PC-3 (cell line): Measurements from ENCODE around the gene FRMPD1.

Experiments used
- EZH2 ChIP-seq: fragments of 300-600 bp; sonication (generic); IDR thresholded peaks from one replicate; pipeline ENCODE4 v1.6.1; 2017; ENCODE audit warnings: antibody characterized with exemption, mild to moderate bottlenecking, low read length; ENCODE audit not compliant: unreplicated experiment
- EZH2phosphoT487 ChIP-seq: fragments of 300-600 bp; sonication (generic); IDR thresholded peaks from 2 replicates; pipeline ENCODE4 v1.6.1; 2018; ENCODE audit warnings: mild to moderate bottlenecking, antibody characterized with exemption, low read length, borderline replicate concordance
- TF ChIP-seq, protein P1 (sequence below): fragments of 300-600 bp; sonication (generic); conservative IDR thresholded peaks from 2 replicates; pipeline ENCODE4 v1.5.1; 2017; ENCODE audit warnings: antibody characterized with exemption, low read depth, mild to moderate bottlenecking, low read length

- TF ChIP-seq, protein P1, sequence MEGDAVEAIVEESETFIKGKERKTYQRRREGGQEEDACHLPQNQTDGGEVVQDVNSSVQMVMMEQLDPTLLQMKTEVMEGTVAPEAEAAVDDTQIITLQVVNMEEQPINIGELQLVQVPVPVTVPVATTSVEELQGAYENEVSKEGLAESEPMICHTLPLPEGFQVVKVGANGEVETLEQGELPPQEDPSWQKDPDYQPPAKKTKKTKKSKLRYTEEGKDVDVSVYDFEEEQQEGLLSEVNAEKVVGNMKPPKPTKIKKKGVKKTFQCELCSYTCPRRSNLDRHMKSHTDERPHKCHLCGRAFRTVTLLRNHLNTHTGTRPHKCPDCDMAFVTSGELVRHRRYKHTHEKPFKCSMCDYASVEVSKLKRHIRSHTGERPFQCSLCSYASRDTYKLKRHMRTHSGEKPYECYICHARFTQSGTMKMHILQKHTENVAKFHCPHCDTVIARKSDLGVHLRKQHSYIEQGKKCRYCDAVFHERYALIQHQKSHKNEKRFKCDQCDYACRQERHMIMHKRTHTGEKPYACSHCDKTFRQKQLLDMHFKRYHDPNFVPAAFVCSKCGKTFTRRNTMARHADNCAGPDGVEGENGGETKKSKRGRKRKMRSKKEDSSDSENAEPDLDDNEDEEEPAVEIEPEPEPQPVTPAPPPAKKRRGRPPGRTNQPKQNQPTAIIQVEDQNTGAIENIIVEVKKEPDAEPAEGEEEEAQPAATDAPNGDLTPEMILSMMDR, result no peak
- TF ChIP-seq EZH2phosphoT487, result no peak
- TF ChIP-seq EZH2, result no peak
Observed at GRCh38 chr9:37715991-37716505, 65.3 kb downstream of the FRMPD1 start.
